A549 (cell line): Measurements from ENCODE around the gene BEND6.

Experiments
- GATA3 ChIP-seq: IDR thresholded peaks from 2 replicates; pipeline ENCODE4 v1.6.1; 2012; ENCODE audit warnings: borderline replicate concordance
- JUN ChIP-seq, 2 experiments: fragments of >200 bp; sonication (Bioruptor Twin); formaldehyde crosslinking; IDR thresholded peaks; 2 replicates in 1 of 2; 3 replicates in 1 of 2; pipeline ENCODE4 v1.6.1; 2016 to 2017
- PHF8 ChIP-seq: fragments of 200-600 bp; sonication (generic); IDR thresholded peaks from 2 replicates; pipeline ENCODE4 v1.6.1; 2016; ENCODE audit warnings: low read depth, mild to moderate bottlenecking, antibody characterized with exemption, moderate library complexity, borderline replicate concordance
- POLR2A ChIP-seq: IDR thresholded peaks from 2 replicates; pipeline ENCODE4 v1.6.1; 2012; ENCODE audit warnings: mild to moderate bottlenecking, low read length
- RAD21 ChIP-seq, 2 experiments: fragments of >200 bp in 1 of 2; sonication (Bioruptor Twin) in 1 of 2; formaldehyde crosslinking in 1 of 2; IDR thresholded peaks in 1 of 2; conservative IDR thresholded peaks in 1 of 2; 2 replicates in 1 of 2; 3 replicates in 1 of 2; pipeline ENCODE4 v1.6.1; 2012 to 2018; ENCODE audit warnings: inconsistent platforms in 1 of 2
- RFX5 ChIP-seq: fragments of 450-650 bp; IDR thresholded peaks from 2 replicates; pipeline ENCODE4 v1.7.1; 2014; ENCODE audit warnings: antibody characterized with exemption, mild to moderate bottlenecking, moderate library complexity
- SMC3 ChIP-seq: fragments of >200 bp; sonication (Bioruptor Twin); formaldehyde crosslinking; IDR thresholded peaks from 3 replicates; pipeline ENCODE4 v1.6.1; 2018; ENCODE audit warnings: inconsistent platforms
- TP53 ChIP-seq: fragments of 250-450 bp; sonication (Bioruptor Pico); IDR thresholded peaks from 2 replicates; pipeline ENCODE4 v1.5.0; 2021; ENCODE audit warnings: mild to moderate bottlenecking, moderate library complexity
- TF ChIP-seq, protein P1 (sequence below): fragments of >200 bp; sonication (Bioruptor Twin); formaldehyde crosslinking; IDR thresholded peaks from 3 replicates; pipeline ENCODE4 v1.5.1; 2016
- TF ChIP-seq, protein P2 (sequence below): fragments of 250-450 bp; sonication (Bioruptor Pico); IDR thresholded peaks from 2 replicates; pipeline ENCODE4 v1.5.0; 2021; ENCODE audit warnings: mild to moderate bottlenecking, moderate library complexity, borderline replicate concordance
- TF ChIP-seq, protein P3 (sequence below): IDR thresholded peaks from 2 replicates; pipeline ENCODE4 v1.6.1; 2012; ENCODE audit warnings: low read depth, borderline replicate concordance

DNA sequence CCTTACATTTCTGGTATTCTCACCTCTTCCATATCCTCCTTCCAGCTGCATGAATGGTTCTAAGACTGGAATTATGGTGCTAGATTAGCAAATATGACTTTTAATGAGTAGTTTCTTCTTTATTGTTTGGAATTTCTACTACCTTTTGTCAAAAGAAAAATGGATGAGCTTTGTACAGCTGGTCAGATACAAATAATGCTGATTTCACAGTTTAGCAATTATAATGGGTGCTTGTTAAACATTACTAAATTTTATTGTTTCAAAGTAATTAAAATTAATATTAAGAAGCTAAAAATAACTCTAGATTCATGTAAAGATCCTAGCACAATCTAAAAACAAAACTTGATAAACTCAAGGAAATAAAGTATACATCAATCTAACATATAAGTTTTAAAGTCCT, 32.3 kb upstream of the BEND6 start:
- TF ChIP-seq SMC3: no peak
- TF ChIP-seq POLR2A: no peak
- TF ChIP-seq, protein P1, sequence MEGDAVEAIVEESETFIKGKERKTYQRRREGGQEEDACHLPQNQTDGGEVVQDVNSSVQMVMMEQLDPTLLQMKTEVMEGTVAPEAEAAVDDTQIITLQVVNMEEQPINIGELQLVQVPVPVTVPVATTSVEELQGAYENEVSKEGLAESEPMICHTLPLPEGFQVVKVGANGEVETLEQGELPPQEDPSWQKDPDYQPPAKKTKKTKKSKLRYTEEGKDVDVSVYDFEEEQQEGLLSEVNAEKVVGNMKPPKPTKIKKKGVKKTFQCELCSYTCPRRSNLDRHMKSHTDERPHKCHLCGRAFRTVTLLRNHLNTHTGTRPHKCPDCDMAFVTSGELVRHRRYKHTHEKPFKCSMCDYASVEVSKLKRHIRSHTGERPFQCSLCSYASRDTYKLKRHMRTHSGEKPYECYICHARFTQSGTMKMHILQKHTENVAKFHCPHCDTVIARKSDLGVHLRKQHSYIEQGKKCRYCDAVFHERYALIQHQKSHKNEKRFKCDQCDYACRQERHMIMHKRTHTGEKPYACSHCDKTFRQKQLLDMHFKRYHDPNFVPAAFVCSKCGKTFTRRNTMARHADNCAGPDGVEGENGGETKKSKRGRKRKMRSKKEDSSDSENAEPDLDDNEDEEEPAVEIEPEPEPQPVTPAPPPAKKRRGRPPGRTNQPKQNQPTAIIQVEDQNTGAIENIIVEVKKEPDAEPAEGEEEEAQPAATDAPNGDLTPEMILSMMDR: no peak
- no peak for TF ChIP-seq GATA3
- TF ChIP-seq TP53: no peak
- no peak for TF ChIP-seq JUN (IDR thresholded peaks at IDR 0.05)
- TF ChIP-seq, protein P2, sequence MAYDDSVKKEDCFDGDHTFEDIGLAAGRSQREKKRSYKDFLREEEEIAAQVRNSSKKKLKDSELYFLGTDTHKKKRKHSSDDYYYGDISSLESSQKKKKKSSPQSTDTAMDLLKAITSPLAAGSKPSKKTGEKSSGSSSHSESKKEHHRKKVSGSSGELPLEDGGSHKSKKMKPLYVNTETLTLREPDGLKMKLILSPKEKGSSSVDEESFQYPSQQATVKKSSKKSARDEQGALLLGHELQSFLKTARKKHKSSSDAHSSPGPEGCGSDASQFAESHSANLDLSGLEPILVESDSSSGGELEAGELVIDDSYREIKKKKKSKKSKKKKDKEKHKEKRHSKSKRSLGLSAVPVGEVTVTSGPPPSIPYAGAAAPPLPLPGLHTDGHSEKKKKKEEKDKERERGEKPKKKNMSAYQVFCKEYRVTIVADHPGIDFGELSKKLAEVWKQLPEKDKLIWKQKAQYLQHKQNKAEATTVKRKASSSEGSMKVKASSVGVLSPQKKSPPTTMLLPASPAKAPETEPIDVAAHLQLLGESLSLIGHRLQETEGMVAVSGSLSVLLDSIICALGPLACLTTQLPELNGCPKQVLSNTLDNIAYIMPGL (CRISPR knock-in tag): no peak
- TF ChIP-seq, protein P3, sequence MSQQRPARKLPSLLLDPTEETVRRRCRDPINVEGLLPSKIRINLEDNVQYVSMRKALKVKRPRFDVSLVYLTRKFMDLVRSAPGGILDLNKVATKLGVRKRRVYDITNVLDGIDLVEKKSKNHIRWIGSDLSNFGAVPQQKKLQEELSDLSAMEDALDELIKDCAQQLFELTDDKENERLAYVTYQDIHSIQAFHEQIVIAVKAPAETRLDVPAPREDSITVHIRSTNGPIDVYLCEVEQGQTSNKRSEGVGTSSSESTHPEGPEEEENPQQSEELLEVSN: no peak
- TF ChIP-seq RFX5: no peak
- no peak for TF ChIP-seq RAD21 (conservative IDR thresholded peaks at IDR 0.05 in 1 of 2, IDR thresholded peaks at IDR 0.05 in 1 of 2)
- no peak for TF ChIP-seq PHF8
